SK-N-SH treated with all-trans-retinoic acid at 6 μM for 48 hours (cell line): Measurements from ENCODE around the gene CNTN4.

Experiments
- BACH2 ChIP-seq: fragments of 250-450 bp; sonication (Bioruptor Pico); IDR thresholded peaks from 2 replicates; pipeline ENCODE4 v1.9.0; 2021; ENCODE audit warnings: mild to moderate bottlenecking, borderline replicate concordance
- CSDC2 ChIP-seq: fragments of 250-450 bp; sonication (Bioruptor Pico); IDR thresholded peaks from 2 replicates; pipeline ENCODE4 v1.5.0; 2020; ENCODE audit warnings: mild to moderate bottlenecking, moderate library complexity
- GLIS3 ChIP-seq: fragments of 250-450 bp; sonication (Bioruptor Pico); IDR thresholded peaks from 2 replicates; pipeline ENCODE4 v1.5.0; 2020; ENCODE audit warnings: mild to moderate bottlenecking, moderate library complexity
- ISL1 ChIP-seq: fragments of 250-450 bp; sonication (Bioruptor Pico); IDR thresholded peaks from 2 replicates; pipeline ENCODE4 v2.1.2; 2022; ENCODE audit warnings: mild to moderate bottlenecking, moderate library complexity
- PPARA ChIP-seq: fragments of 250-450 bp; sonication (Bioruptor Pico); IDR thresholded peaks from 2 replicates; pipeline ENCODE4 v1.5.0; 2020; ENCODE audit warnings: mild to moderate bottlenecking, borderline replicate concordance
- SNAI2 ChIP-seq: fragments of 250-450 bp; sonication (Bioruptor Pico); IDR thresholded peaks from 2 replicates; pipeline ENCODE4 v1.5.0; 2020; ENCODE audit warnings: mild to moderate bottlenecking, moderate library complexity
- TCF4 ChIP-seq: fragments of 250-450 bp; sonication (Bioruptor Pico); IDR thresholded peaks from 2 replicates; pipeline ENCODE4 v1.8.0; 2021; ENCODE audit warnings: mild to moderate bottlenecking, moderate library complexity, borderline replicate concordance
- TOX ChIP-seq: fragments of 250-450 bp; sonication (Bioruptor Pico); IDR thresholded peaks from 2 replicates; pipeline ENCODE4 v1.8.0; 2021; ENCODE audit warnings: mild to moderate bottlenecking, moderate library complexity, borderline replicate concordance
- ZC3H10 ChIP-seq: fragments of 250-450 bp; sonication (Bioruptor Pico); IDR thresholded peaks from 2 replicates; pipeline ENCODE4 v1.5.1; 2021; ENCODE audit warnings: mild to moderate bottlenecking, moderate library complexity
- ZFP30 ChIP-seq: fragments of 450-650 bp; formaldehyde crosslinking; IDR thresholded peaks from 2 replicates; pipeline ENCODE4 v1.5.0; 2022; ENCODE audit warnings: mild to moderate bottlenecking, moderate library complexity
- ZNF8 ChIP-seq: fragments of 450-650 bp; formaldehyde crosslinking; IDR thresholded peaks from 2 replicates; pipeline ENCODE4 v1.5.0; 2020; ENCODE audit warnings: mild to moderate bottlenecking, moderate library complexity

- TF ChIP-seq ZC3H10 (CRISPR knock-in tag) = no peak
- TF ChIP-seq ZFP30 (CRISPR knock-in tag) = no peak
- no peak for TF ChIP-seq ZNF8 (CRISPR knock-in tag)
- TF ChIP-seq TOX (CRISPR knock-in tag) = no peak
- TF ChIP-seq GLIS3 (CRISPR knock-in tag) = no peak
- TF ChIP-seq CSDC2 (CRISPR knock-in tag) = no peak
- TF ChIP-seq PPARA (CRISPR knock-in tag) = no peak
- TF ChIP-seq SNAI2 (CRISPR knock-in tag) = no peak
- TF ChIP-seq ISL1 = no peak
- no peak for TF ChIP-seq BACH2
- no peak for TF ChIP-seq TCF4 (CRISPR knock-in tag)
Measured at GRCh38 chr3:2741516-2741915, 642.9 kb downstream of the CNTN4 start.
